GM23248 (cell line): ENCODE data around the gene SEMA5A. TPM values are rescaled to one million over a fixed set of nuclear protein-coding genes. Genes with fewer than 3 reads are reported as not detected.
A peak's percentile ranks its signal among the peaks of the same experiment; 100 is the strongest.

Experiments
- DNase-seq: peaks from one replicate; pipeline ENCODE4 v3.0.0-alpha.2; 2015
- H2AFZ ChIP-seq: fragments of 200-600 bp; sonication (generic); 2 replicates; pipeline ENCODE4 v1.6.1; 2016; ENCODE audit warnings: antibody characterized with exemption
- H3F3A ChIP-seq: fragments of 200-600 bp; sonication (generic); 2 replicates; pipeline ENCODE4 v1.6.1; 2016; ENCODE audit warnings: mild to moderate bottlenecking, antibody characterized with exemption, mixed run types; ENCODE audit not compliant: insufficient read depth
- H3K27ac ChIP-seq: fragments of 200-600 bp; sonication (generic); 2 replicates; pipeline ENCODE4 v1.5.1; 2016; ENCODE audit warnings: mild to moderate bottlenecking
- H3K27me3 ChIP-seq: fragments of 200-600 bp; sonication (generic); replicated peaks from 2 replicates; pipeline ENCODE4 v1.6.1; 2016; ENCODE audit warnings: mild to moderate bottlenecking; ENCODE audit not compliant: insufficient read depth
- H3K36me3 ChIP-seq: fragments of 200-600 bp; sonication (generic); 2 replicates; pipeline ENCODE4 v1.6.1; 2016; ENCODE audit warnings: low read depth, mild to moderate bottlenecking
- H3K4me1 ChIP-seq: fragments of 200-600 bp; sonication (generic); 2 replicates; pipeline ENCODE4 v1.6.1; 2016; ENCODE audit warnings: mild to moderate bottlenecking; ENCODE audit not compliant: insufficient read depth
- H3K4me2 ChIP-seq: fragments of 200-600 bp; sonication (generic); one replicate; pipeline ENCODE4 v1.6.1; 2016; ENCODE audit warnings: mild to moderate bottlenecking; ENCODE audit not compliant: unreplicated experiment
- H3K4me3 ChIP-seq: fragments of 200-600 bp; sonication (generic); 2 replicates; pipeline ENCODE4 v1.5.1; 2016; ENCODE audit warnings: mild to moderate bottlenecking
- H3K79me2 ChIP-seq: fragments of 200-600 bp; sonication (generic); 2 replicates; pipeline ENCODE4 v1.6.1; 2016; ENCODE audit warnings: mild to moderate bottlenecking; ENCODE audit not compliant: insufficient read depth
- H3K9ac ChIP-seq: fragments of 200-600 bp; sonication (generic); 2 replicates; pipeline ENCODE4 v1.6.1; 2016; ENCODE audit warnings: mild to moderate bottlenecking
- H3K9me2 ChIP-seq: fragments of 200-600 bp; sonication (generic); 2 replicates; pipeline ENCODE4 v1.6.1; 2016; ENCODE audit warnings: mixed run types, mild to moderate bottlenecking, moderate library complexity; ENCODE audit not compliant: insufficient read depth
- H3K9me3 ChIP-seq: fragments of 200-600 bp; sonication (generic); one replicate; pipeline ENCODE4 v1.6.1; 2017; ENCODE audit warnings: low read depth
- H4K20me1 ChIP-seq: fragments of 200-600 bp; sonication (generic); 2 replicates; pipeline ENCODE4 v1.6.0; 2016; ENCODE audit not compliant: insufficient read depth
- EZH2 ChIP-seq: fragments of 200-600 bp; sonication (generic); IDR thresholded peaks from 2 replicates; pipeline ENCODE4 v1.6.1; 2018; ENCODE audit warnings: antibody characterized with exemption, mild to moderate bottlenecking; ENCODE audit not compliant: insufficient read depth, poor library complexity, severe bottlenecking
- EZH2phosphoT487 ChIP-seq: fragments of 200-600 bp; sonication (generic); IDR thresholded peaks from 2 replicates; pipeline ENCODE4 v1.6.1; 2018; ENCODE audit warnings: antibody characterized with exemption, moderate library complexity, mild to moderate bottlenecking, low read depth; ENCODE audit not compliant: insufficient read depth
- WGBS, 2 experiments: methylation state at CpG; one replicate each; pipeline ENCODE4 v1.1.6; 2015 to 2017; ENCODE audit warnings: low lambda C conversion rate in 2 of 2, low coverage in 1 of 2; ENCODE audit errors: missing lambda C conversion rate in 2 of 2; 5-methylcytosine and 5-hydroxymethylcytosine counted together
- in situ Hi-C: fragments of 300-500 bp; cut with MboI; formaldehyde crosslinking; loops from 2 replicates; pipeline ENCODE4 v1.15.0; 2020
- polyA plus RNA-seq: library from polyadenylated mRNA; unstranded; fragments of >200 nt; fragmentation: Nextera tagmentation; extraction: Ambion mirVana; gene quantifications from 2 replicates; pipeline ENCODE4 v1.2.1, GENCODE V29; 2016
- total RNA-seq: library from RNA; depleted of rRNA; stranded (reverse); fragments of >200 nt; shearing (Covaris generic); gene quantifications from 2 replicates; pipeline ENCODE4 v1.2.3, GENCODE V29; 2014

Gene SEMA5A
- total and polyA plus RNA-seq, 2 experiments from 2014 or later: 33.5 to 38.2 TPM

GRCh38 chr5:9429691-9430215 is 116.1 kb downstream of the SEMA5A start:
- Histone ChIP-seq H3K9me2 (no peaks in the 10 kb centered on the region), H3K27ac (no peak overlapping the region), H3K9ac (no peak overlapping the region), H3K27me3 (no peaks in the 10 kb centered on the region), H3K4me2 (no peak overlapping the region), H3K4me3 (no peak overlapping the region), H3K79me2 (no peaks in the 10 kb centered on the region), H3K9me3 (no peaks in the 10 kb centered on the region), H3K36me3 (0 out of 2 replicates have a peak, but pooled peaks cover 7% of the 10 kb centered on the region), H2AFZ (no peak overlapping the region), H4K20me1 (no peaks in the 10 kb centered on the region), H3K4me1 (no peaks in the 10 kb centered on the region), H3F3A (no peaks in the 10 kb centered on the region)
- WGBS, 2 experiments: 84 to 87% methylated on average over 8 of the region's 8 CpGs
- in situ Hi-C loops: no loop called here
- no peak for DNase-seq
- TF ChIP-seq EZH2phosphoT487 (no peak), EZH2 (no peak)

DNA sequence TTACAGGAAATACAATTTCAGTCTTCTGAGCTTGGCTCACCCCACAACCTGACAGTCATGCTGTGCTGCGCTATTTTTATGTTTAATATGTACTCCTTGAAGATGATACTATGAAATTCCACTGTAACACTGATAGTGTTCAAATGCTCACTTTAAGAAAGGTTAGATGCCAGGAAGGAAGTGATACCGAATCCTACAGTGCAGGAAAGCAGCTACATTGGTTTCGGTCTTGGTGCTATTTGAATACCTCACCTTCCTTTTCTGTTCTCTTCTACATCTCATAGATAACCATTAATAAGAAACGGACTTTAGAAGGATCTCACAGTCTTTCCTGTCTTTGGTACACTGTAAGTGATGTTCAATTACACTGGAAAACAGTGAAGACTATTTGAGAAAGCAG is 117.6 kb downstream of the SEMA5A start:
- in situ Hi-C loops: no loop called here
- Histone ChIP-seq H3K9me2 (no peaks in the 10 kb centered on the region), H3K9ac (no peak overlapping the region), H4K20me1 (no peaks in the 10 kb centered on the region), H3K79me2 (no peaks in the 10 kb centered on the region), H3K9me3 (no peaks in the 10 kb centered on the region), H3F3A (peaks cover 9% of the 10 kb centered on the region), H3K27me3 (no peaks in the 10 kb centered on the region), H3K27ac (no peak overlapping the region), H2AFZ (no peak overlapping the region), H3K4me3 (no peak overlapping the region), H3K4me1 (peaks cover 8% of the 10 kb centered on the region), H3K36me3 (0 out of 2 replicates have a peak, but pooled peaks cover 7% of the 10 kb centered on the region), H3K4me2 (no peak overlapping the region)
- DNase-seq: no peak
- 95 to 96% methylated on average over 4 of the region's 4 CpGs for WGBS, 2 experiments
- no peak for TF ChIP-seq EZH2
- no peak for TF ChIP-seq EZH2phosphoT487

DNA sequence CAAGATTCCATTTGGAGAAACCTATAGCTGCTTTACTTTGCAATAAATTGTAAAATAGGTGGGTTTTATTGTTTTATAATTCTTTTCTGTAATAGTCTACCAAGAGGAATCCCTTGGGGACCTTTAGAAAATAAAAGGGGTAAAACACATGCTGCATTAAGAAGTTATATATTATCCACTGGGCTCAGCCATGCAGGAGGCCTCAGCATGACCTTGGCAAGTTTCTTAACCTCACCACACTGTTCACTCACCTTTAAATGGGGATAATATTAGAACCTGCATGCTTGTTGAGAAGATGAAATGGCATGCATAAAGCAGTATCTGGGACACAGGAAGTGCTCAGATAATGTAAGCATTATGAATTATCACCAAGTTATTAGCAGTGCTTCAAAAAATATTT is 120.2 kb downstream of the SEMA5A start:
- Histone ChIP-seq H3K4me2 (no peak overlapping the region), H3K36me3 (peaks cover 3% of the 10 kb centered on the region; the same call in 1 of the 2 replicates), H4K20me1 (no peaks in the 10 kb centered on the region), H3K27ac (no peak overlapping the region), H3K4me1 (peaks cover 9% of the 10 kb centered on the region), H3K27me3 (no peaks in the 10 kb centered on the region), H2AFZ (no peak overlapping the region), H3K4me3 (no peak overlapping the region), H3K9me2 (no peaks in the 10 kb centered on the region), H3F3A (peaks cover 17% of the 10 kb centered on the region), H3K9ac (no peak overlapping the region), H3K79me2 (no peaks in the 10 kb centered on the region), H3K9me3 (no peaks in the 10 kb centered on the region)
- in situ Hi-C loops: no loop called here
- TF ChIP-seq EZH2 (no peak), EZH2phosphoT487 (no peak)
- DNase-seq: no peak

DNA sequence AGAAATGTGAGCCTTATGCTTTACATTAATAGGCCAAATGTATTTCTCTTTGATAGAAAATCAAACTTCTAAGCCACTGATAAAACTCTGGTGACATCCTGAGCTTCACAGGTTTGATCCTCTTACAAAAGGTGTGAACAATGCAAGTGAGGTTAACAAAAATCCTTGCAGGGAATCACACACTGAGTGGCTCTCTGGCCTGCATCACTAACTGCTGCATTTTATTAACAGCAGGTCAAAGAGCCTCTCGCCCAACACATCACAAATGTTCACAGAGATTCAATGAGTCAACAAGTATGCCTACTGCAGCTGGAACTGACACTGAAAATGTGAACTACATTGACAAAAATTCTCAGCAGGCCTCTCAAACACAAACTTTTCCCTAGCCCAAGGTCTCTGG is 122.3 kb downstream of the SEMA5A start:
- H3K36me3 ChIP-seq: peaks cover 8% of the 10 kb centered on the region; the same call in 1 of the 2 replicates
- TF ChIP-seq EZH2 (no peak), EZH2phosphoT487 (no peak)
- no peaks in the 10 kb centered on the region for H3K9me3 ChIP-seq
- WGBS, 2 experiments: 50 to 58% methylated on average over 1 of the region's 1 CpG
- in situ Hi-C loops: no loop called here
- H3K9me2 ChIP-seq: no peaks in the 10 kb centered on the region
- no peak overlapping the region for H3K4me3 ChIP-seq
- H4K20me1 ChIP-seq: no peaks in the 10 kb centered on the region
- no peak overlapping the region for H3K9ac ChIP-seq
- H3K27me3 ChIP-seq: no peaks in the 10 kb centered on the region
- peaks cover 9% of the 10 kb centered on the region for H3K4me1 ChIP-seq
- 0 out of 2 replicates have a peak overlapping the region, but pooled peaks have one; percentile 18 for H3K27ac ChIP-seq
- DNase-seq: peak; percentile 63
- H3K79me2 ChIP-seq: no peaks in the 10 kb centered on the region
- no peak overlapping the region for H3K4me2 ChIP-seq
- H3F3A ChIP-seq: peaks cover 17% of the 10 kb centered on the region
- no peak overlapping the region for H2AFZ ChIP-seq

DNA sequence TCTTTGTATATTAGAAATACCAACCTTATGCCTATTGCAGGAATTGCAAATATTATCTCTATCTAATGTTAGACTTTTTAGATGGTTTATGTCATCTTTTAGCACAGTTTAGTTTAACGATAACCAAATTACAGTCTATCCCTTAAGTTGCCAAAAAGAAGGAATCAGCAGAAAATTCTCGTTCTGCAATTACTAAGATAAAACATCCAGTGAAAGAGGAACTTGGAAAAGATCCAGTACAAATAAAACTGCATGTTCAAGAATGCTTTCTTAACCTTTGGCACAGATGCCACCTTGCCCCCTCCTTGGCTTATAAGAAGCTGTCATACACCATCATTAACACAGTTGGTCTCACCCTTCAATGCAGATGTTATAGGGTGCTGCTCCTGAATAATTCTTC is 124.0 kb downstream of the SEMA5A start:
- Histone ChIP-seq H3K36me3 (peaks cover 8% of the 10 kb centered on the region; the same call in 1 of the 2 replicates), H3K27me3 (no peaks in the 10 kb centered on the region), H3K4me2 (no peak overlapping the region), H3K4me3 (no peak overlapping the region), H4K20me1 (no peaks in the 10 kb centered on the region), H3K9ac (no peak overlapping the region), H3K9me3 (no peaks in the 10 kb centered on the region), H3F3A (peaks cover 17% of the 10 kb centered on the region), H3K27ac (no peak overlapping the region), H3K9me2 (no peaks in the 10 kb centered on the region), H2AFZ (no peak overlapping the region), H3K4me1 (peaks cover 9% of the 10 kb centered on the region), H3K79me2 (no peaks in the 10 kb centered on the region)
- in situ Hi-C loops: no loop called here
- WGBS, 2 experiments: 16 to 27% methylated on average over 2 of the region's 2 CpGs
- TF ChIP-seq EZH2phosphoT487: no peak
- no peak for TF ChIP-seq EZH2
- no peak for DNase-seq
